NCI-H345 treated with DMSO at 0.1 percent for 48 hours (cell line): Measurements from ENCODE around the gene PLCB4.

Source experiments
- DNase-seq: peaks from one replicate; lab custom pipeline; 2025; ENCODE audit not compliant: unreplicated experiment; lab: John Stamatoyannopoulos, UW

PLCB4 gene

GRCh38 chr20:9212735-9213134 is 143.8 kb downstream of the PLCB4 start:
- no peak for DNase-seq

DNA sequence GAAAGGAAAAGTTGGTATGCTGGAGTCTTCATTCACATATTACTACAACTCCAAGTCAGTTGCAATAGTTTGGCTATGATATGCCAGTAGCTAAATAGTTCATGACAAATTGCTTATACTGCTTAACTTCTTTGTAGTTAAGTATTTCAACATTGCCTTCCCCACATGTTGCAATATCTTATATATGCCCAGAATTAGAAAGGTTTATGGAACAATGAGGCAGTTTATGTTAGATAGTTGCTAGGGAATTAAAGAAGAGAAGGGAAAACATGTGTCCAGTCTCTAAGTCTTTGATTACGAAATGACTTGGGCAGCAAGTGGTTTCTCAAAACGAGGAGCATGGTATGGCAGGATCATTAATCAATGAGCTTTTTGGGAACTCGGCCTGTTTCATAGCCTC is 145.8 kb downstream of the PLCB4 start:
- DNase-seq, result no peak

- no peak for DNase-seq
Measured at GRCh38 chr20:9215539-9215938, 146.7 kb downstream of the PLCB4 start.

DNA sequence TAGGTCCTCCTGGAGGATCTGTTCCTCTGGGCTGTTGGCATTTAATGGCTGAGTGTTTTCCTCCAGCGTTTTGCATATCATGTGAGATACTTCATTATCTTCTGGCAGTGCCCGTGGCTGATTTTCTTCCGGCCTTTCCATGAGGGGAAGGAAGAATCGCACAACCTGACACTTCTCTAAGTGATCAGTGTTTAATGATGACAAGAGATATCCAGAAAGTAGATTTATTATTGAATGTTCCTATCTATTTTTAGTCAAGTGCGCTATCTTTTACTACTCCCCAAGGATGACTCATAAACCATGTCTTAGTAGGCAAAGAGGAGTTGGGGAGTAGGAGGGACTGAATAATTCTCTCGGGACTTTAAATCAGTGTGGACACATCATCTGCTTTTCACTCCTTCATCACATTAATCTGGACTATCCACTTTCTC is 149.7 kb downstream of the PLCB4 start:
- no peak for DNase-seq

DNA sequence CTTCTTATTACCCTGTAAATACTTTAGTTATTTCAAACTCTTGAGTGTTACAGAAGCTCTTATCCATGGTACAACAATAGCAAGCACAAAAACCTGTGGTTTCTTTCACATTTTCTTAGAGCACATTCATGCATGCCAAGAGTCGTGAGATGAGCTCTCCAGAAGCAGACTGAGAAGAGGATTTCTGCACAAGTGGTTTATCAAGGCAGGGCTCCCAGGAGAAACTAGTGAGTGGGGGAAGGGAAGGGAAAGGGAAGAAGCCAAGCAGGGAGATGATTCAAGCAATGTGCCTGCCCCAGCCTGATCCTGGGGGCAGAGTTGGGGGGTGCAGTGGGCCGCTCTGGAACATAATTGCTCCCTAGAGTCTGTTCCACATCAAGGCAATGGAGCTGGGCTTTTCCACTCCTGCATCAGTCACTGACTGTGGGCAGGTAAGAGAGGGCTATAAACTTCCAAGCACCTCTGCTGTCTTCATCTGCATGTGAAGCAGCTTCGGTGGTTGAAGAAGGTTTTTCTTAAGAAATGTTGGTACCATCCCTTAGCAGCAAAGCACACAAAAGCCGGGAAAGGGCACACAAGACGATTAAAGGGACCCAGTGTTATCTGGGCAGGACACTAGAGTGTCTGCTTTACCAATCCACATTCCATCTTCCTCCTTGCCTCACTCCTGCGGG is 152.1 kb downstream of the PLCB4 start:
- DNase-seq, result no peak

DNA sequence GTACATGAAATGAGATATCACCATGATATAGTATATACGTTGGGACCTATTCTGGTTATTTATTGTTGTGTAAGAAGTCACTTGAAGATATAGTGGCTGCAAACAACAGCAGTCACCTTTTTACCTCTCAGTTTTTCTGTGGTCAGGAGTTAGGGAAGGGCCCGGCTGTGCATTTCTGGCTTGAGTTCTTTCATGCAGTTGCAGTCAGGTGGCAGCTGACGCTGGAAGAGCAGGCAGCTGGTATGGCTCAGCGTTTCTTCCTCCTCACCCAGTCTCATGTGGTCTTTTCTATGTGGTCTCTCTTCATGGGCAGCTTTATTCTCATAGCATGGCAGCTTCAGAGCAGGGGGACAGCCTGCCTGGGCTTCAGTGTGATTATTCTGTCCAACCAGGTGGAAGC is 154.4 kb downstream of the PLCB4 start:
- DNase-seq, result no peak

- no peak for DNase-seq
Measured at GRCh38 chr20:9225879-9226278, 157.0 kb downstream of the PLCB4 start.

DNA sequence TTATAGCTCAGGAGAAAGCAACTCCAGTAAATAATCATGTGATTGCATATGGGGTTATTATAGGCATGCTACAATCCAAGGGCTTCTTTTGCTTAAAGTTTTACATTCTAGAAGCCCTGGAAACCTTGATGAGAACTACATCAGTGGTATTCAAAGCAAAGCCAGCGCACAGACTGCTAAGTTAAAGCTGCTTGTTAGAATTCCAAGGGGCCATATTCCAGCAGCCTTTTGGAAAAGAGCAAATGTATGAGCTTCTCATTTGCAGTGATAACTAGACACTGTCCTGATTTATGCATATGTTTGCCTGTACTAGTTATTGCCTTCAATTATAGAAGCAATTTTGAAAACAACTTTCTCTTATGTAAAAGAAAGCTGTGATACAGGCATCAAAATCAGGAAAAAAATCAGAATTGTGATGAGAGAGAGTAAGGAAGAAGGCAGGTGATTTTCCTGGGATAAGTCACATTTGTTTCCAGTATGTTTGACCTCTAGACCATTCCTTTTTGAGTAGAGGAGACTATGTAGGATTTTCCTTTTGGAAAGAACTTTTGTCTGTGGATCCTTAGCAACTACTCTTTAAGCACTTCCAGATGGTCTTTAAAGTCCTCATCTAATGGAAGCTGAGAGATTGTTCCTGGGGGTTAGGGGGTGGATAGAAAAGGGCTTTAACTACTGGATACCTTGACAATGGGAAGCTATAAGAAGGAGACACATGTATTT is 159.2 kb downstream of the PLCB4 start:
- no peak for DNase-seq

DNA sequence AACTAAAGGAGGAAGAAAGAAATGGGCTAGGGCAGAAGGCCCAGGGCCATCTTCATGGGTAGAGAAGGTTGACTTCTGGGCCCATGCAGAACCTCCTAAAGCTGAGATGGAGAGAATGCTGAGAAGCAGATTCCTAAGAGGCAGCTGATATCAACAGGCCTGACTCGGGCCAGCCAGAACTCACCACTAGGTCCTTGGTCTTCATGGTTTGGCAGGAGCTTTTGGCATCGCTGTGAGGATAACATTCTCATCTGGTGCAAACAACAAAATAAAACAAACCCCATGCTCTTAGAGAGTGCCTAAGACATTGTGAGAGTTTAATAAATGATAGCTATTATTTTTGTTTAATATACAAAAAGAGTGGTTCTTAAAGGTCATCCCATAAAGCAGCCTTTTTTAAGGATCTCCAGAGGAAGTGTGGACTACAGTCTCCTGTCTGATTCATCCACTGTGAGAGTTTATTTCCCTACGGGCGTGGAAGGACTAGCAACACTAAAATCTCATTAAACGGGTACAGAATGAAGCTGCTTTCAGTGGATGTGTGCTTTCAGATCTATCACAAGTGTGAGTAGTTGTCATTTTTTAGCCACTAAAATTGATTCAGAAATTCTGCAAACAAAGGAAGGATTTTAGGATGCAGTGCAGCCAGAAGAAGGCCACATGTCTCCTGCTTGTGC is 160.0 kb downstream of the PLCB4 start:
- no peak for DNase-seq

GRCh38 chr20:9230406-9230805 is 161.5 kb downstream of the PLCB4 start:
- DNase-seq, result no peak

- DNase-seq, result no peak
Measured at GRCh38 chr20:9233804-9234203, 164.9 kb downstream of the PLCB4 start.

DNA sequence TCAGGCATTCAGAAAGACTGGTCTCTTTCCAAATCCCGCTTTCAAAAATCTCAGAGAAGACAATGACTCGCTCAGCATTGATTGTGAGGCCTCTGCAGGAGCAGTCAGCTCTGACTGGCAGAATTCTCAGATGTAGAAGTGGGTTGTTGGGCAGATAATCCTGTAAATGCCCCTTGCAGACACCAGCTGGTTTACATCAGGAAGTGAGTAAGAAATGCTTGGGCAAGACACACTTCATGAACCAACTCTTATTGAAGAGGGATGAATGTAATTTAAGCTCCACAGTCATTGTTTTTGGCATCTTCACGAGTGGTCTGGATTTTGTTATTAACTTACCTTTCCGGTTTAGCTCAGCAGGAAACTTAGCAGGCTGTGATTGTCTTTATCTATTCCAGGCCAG is 166.6 kb downstream of the PLCB4 start:
- no peak for DNase-seq

DNA sequence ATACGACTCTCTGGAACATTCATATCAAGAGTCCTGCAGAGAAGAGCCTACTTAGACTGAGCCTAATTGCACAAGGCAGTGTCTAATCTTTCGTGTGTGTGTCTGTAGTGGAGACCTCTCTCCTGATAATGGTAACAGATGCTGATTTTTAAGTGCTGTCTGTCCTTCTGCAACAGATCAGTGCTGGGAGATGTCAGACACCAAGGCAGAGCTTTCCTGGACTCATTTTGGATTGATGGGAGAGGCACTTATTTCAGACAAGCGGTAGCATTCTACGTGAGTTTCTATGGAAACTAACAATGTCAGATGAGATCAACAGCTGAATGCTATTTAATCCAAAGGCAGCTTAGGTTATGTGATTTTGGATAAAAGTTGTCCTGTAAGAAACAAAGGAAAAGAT is 167.6 kb downstream of the PLCB4 start:
- no peak for DNase-seq

DNA sequence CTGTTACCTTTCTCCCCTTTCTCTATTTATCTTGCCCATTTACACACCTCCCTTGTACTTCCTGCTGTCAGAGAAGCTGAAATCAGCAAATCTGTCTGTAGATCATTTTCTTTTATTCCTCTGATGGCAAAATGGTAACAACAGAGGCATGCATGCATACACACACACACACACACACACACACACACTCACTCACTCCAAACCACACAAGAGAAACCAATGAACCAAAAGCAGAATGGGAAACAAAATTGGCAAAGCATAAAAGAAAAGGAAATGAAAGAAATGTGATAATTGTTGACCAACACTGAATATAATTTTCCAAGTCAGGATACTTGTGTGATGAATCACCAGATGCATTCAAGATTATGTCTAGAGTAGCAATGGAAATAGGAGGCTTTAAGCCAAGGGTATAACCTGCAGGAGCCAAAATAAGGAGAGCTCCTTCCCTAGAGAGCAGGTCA is 172.4 kb downstream of the PLCB4 start:
- no peak for DNase-seq

- no peak for DNase-seq
Measured at GRCh38 chr20:9241721-9242427, 173.0 kb downstream of the PLCB4 start.

DNA sequence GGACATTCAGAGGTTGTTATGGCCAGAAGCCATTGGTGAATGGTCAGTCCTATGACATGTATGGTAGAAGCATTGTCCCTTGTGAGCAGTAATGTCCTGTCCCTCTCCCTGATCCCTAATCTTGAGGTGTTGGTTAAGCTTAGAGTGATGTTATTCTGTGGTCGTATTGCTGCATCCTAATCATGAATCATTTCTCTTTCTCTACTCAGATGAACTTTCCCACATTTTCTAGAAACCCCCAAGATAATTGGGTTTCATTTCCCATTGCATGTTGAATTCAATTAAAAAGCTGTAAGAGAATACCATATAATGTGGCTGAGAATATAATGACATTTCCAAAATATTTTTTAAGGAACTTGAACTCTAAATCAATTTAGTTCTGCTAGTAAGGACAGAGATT is 175.1 kb downstream of the PLCB4 start:
- DNase-seq, result no peak

DNA sequence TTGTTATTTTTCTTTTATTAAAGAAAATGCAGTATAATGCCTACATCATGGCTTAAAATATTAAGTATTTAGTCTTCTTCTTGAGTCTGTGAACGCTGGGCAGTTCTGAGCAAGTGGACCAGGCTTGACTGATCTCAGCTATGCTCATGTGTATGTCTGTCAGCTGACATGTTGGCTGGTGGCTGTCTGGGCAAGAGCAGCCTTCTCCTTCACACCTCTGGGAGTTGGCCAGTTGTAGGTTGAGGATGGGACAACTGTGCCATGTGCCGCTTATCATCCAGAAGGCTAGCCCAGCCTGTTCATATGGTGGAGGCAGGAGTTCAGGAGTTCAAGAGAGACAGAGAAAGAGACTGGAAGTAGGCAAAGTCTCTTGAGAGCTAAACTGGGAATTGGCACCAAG is 175.9 kb downstream of the PLCB4 start:
- DNase-seq, result no peak

GRCh38 chr20:9246731-9247130 is 177.8 kb downstream of the PLCB4 start:
- DNase-seq, result no peak

DNA sequence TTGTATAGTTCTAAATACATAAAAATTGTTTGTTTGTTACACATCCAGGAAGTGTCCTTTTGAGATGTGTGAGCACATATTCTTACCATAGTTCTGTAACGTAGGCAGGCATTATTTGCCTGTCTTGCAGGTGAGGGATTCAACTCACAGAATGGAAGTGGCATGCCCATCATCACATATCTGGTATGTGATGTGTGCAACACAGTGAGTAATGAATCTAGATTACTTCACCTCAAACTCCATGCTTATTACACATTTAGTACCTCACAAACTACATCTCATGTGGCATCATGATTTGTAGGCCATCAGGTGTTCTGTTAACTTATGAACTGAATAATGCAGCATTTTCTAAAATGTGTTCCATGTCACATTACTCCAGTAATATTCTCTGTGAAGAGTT is 181.6 kb downstream of the PLCB4 start:
- DNase-seq, result no peak

GRCh38 chr20:9253006-9253539 is 184.2 kb downstream of the PLCB4 start:
- DNase-seq, result no peak

DNA sequence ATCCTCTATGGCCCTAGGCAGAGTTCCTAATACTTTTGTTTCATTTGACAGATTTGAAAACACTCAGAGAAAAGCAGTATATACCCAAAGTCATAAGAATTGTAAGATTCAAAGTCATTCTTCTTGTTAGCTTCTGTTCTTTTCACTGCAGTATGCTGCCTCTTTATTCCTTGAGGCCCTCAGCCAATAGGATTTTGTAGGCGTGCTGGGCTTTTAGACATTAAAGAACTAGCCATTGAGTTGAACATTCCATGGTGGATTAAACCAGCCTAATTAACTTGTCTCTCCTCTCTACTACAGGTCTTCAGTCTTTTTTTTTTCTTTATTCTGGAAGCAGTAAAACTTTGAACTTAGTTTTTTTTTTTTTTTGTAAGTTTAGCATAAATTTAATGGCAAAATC is 186.3 kb downstream of the PLCB4 start:
- DNase-seq, result no peak
